Measurements from ENCODE around the gene SCMH1. TPM values are rescaled to one million over a fixed set of nuclear protein-coding genes. Genes with fewer than 3 reads are reported as not detected.

SCMH1 gene
- total RNA-seq, 1 experiment from 2014 or later: 39.5 TPM

GRCh38 chr1:41152622-41153044 is 89.5 kb downstream of the SCMH1 start:
- peak in 1 of 2 experiments; percentile 68 for DNase-seq
- H3K79me2 ChIP-seq (ENCODE audit: low read depth): no peaks in the 10 kb centered on the region

GRCh38 chr1:41151846-41152245 is 90.3 kb downstream of the SCMH1 start:
- H3K4me2 ChIP-seq: no peak overlapping the region
- no peak overlapping the region for H2AFZ ChIP-seq
- no peaks in the 10 kb centered on the region for H4K20me1 ChIP-seq (ENCODE audit: insufficient read depth)
- no peaks in the 10 kb centered on the region for H3K27me3 ChIP-seq (ENCODE audit: insufficient read depth, low read depth)
- H3F3A ChIP-seq (ENCODE audit: insufficient read depth, low read depth): peaks cover 11% of the 10 kb centered on the region
- intact Hi-C loops (cut with micrococcal nuclease; ENCODE audit: unreplicated experiment): no loop called here
- H3K9me2 ChIP-seq (ENCODE audit: insufficient read depth): no peaks in the 10 kb centered on the region
- no peaks in the 10 kb centered on the region; the same call in 1 of the 2 replicates for H3K9me3 ChIP-seq (ENCODE audit: insufficient read depth, low read depth)
- no peaks in the 10 kb centered on the region for H3K36me3 ChIP-seq (ENCODE audit: low read depth)
- peaks cover 20% of the 10 kb centered on the region for H3K4me1 ChIP-seq (replicated peaks; ENCODE audit: insufficient read depth)
- H3K4me3 ChIP-seq: no peak overlapping the region
- BruUV-seq (replicated peaks): no TSS peak
- DNase-seq: no peak
- TF ChIP-seq CTCF (conservative IDR thresholded peaks at IDR 0.05): no peak
- no peak for TF ChIP-seq EZH2 (IDR thresholded peaks at IDR 0.05; ENCODE audit: low read depth)
- CTCF ChIA-PET: no interaction called here
- POLR2A ChIA-PET (ENCODE audit: unreplicated experiment): interaction anchor here (0.7 kb wide), 1 partner anchor 107 kb away, joined by 3 read pairs; no protein-coding TSS in a partner anchor
- H3K27ac ChIP-seq: peak overlapping the region; percentile 48; the same call in 1 of the 2 replicates
- no peaks in the 10 kb centered on the region for H3K79me2 ChIP-seq (ENCODE audit: low read depth)

More at GRCh38 chr1:41152622-41153044, 89.5 kb downstream of the SCMH1 start:
- Histone ChIP-seq H3K9me2 (ENCODE audit: insufficient read depth) (no peaks in the 10 kb centered on the region), H3K9me3 (ENCODE audit: insufficient read depth, low read depth) (no peaks in the 10 kb centered on the region; the same call in 1 of the 2 replicates), H2AFZ (no peak overlapping the region), H3K27ac (peak overlapping the region; percentile 48), H3K4me2 (no peak overlapping the region), H3K36me3 (ENCODE audit: low read depth) (no peaks in the 10 kb centered on the region), H3K4me3 (no peak overlapping the region), H3F3A (ENCODE audit: insufficient read depth, low read depth) (peaks cover 11% of the 10 kb centered on the region), H4K20me1 (ENCODE audit: insufficient read depth) (no peaks in the 10 kb centered on the region), H3K4me1 (replicated peaks; ENCODE audit: insufficient read depth) (peaks cover 20% of the 10 kb centered on the region), H3K27me3 (ENCODE audit: insufficient read depth, low read depth) (no peaks in the 10 kb centered on the region)
- BruUV-seq (replicated peaks): no TSS peak
- intact Hi-C loops (cut with micrococcal nuclease; ENCODE audit: unreplicated experiment): no loop called here
- ChIA-PET POLR2A (ENCODE audit: unreplicated experiment) (no interaction called here), CTCF (no interaction called here)
- TF ChIP-seq CTCF (conservative IDR thresholded peaks at IDR 0.05): no peak
- TF ChIP-seq EZH2 (IDR thresholded peaks at IDR 0.05; ENCODE audit: low read depth): no peak

GRCh38 chr1:41149570-41149969 is 92.5 kb downstream of the SCMH1 start:
- no peak overlapping the region for H3K4me2 ChIP-seq
- intact Hi-C loops (cut with micrococcal nuclease; ENCODE audit: unreplicated experiment): no loop called here

More at GRCh38 chr1:41149570-41149969, 92.5 kb downstream of the SCMH1 start:
- TF ChIP-seq EZH2 (IDR thresholded peaks at IDR 0.05; ENCODE audit: low read depth) (no peak), CTCF (conservative IDR thresholded peaks at IDR 0.05) (no peak)
- no peaks in the 10 kb centered on the region; the same call in 1 of the 2 replicates for H3K9me3 ChIP-seq (ENCODE audit: insufficient read depth, low read depth)
- no peaks in the 10 kb centered on the region for H3K27me3 ChIP-seq (ENCODE audit: insufficient read depth, low read depth)
- POLR2A ChIA-PET (ENCODE audit: unreplicated experiment): no interaction called here
- H4K20me1 ChIP-seq (ENCODE audit: insufficient read depth): no peaks in the 10 kb centered on the region
- peaks cover 12% of the 10 kb centered on the region for H3K4me1 ChIP-seq (replicated peaks; ENCODE audit: insufficient read depth)
- no peaks in the 10 kb centered on the region for H3K36me3 ChIP-seq (ENCODE audit: low read depth)
- no TSS peak for BruUV-seq (replicated peaks)
- no peaks in the 10 kb centered on the region for H3K79me2 ChIP-seq (ENCODE audit: low read depth)
- CTCF ChIA-PET: no interaction called here
- no peak overlapping the region for H2AFZ ChIP-seq
- no peaks in the 10 kb centered on the region for H3K9me2 ChIP-seq (ENCODE audit: insufficient read depth)
- H3K4me3 ChIP-seq: no peak overlapping the region
- no peak overlapping the region for H3K27ac ChIP-seq
- H3F3A ChIP-seq (ENCODE audit: insufficient read depth, low read depth): peaks cover 8% of the 10 kb centered on the region
- no peak for DNase-seq
